HG03378 (cell line): ENCODE measurements around the gene SOS2.
"Not testable (repeated sequence)": the region's sequence is repeated elsewhere in the genome, so short reads cannot be mapped to it uniquely, and the experiment has no call there.

ENCODE experiments used
- ATAC-seq: cut with Tn5 transposase; IDR thresholded peaks from one replicate; pipeline ENCODE4 v1.9.1; 2021; ENCODE audit warnings: mild to moderate bottlenecking, moderate library complexity; ENCODE audit not compliant: unreplicated experiment

The SOS2 gene

DNA sequence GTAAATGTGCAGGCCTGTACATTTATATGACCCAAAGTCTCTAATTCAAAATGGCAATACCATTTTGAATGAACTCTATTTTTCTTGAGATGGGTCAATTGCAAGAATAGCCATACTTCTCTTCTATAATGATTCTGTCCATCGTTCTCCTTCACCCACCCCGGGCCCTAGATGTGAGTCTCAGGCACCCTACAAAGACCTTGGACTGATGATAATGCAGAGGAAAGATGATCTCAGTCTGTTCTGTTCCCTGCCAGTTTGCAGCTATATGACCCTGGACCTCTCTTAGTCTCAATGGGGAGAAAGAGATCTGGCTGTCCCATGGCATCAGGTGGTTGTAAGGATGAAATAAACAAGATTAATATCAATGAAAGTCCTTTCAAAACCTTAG is 145.1 kb downstream of the SOS2 start:
- no peak for ATAC-seq

- peak; percentile 51 for ATAC-seq
Measured at GRCh38 chr14:50085570-50086320, 145.6 kb downstream of the SOS2 start.

GRCh38 chr14:50084666-50085065 is 146.7 kb downstream of the SOS2 start:
- ATAC-seq, result no peak

GRCh38 chr14:50083467-50084337 is 147.7 kb downstream of the SOS2 start:
- ATAC-seq, result peak; percentile 38

GRCh38 chr14:50082784-50083466 is 148.5 kb downstream of the SOS2 start:
- ATAC-seq, result peak; percentile 66

DNA sequence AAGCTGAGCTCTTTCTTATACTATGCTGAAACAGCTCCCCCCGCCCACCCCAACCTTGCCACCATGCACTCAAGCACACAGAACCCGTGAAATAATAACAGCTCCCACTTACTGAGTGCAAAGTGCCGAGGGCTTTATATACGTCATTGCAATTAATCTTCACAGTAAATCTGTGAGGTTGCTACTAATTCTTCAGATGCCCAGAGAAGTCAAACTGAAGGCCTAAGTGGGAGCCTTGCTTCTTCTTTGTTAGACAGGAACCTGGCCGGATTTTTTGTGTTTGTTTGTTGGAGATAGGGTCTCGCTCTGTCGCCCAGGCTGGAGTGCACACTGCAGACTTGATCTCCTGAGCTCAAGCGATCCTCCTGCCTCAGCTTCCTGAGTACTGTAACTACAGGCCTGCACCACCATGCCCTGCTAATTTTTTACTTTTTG is 149.1 kb downstream of the SOS2 start:
- ATAC-seq, result no peak

GRCh38 chr14:50079103-50079502 is 152.3 kb downstream of the SOS2 start:
- not testable (repeated sequence) for ATAC-seq

- not testable (repeated sequence) for ATAC-seq
Measured at GRCh38 chr14:50073663-50074062, 157.7 kb downstream of the SOS2 start.

- no peak for ATAC-seq
Measured at GRCh38 chr14:50072395-50072794, 159.0 kb downstream of the SOS2 start.

- ATAC-seq, result no peak
Measured at GRCh38 chr14:50070840-50071548, 160.4 kb downstream of the SOS2 start.

GRCh38 chr14:50070230-50070629 is 161.1 kb downstream of the SOS2 start:
- ATAC-seq, result no peak

GRCh38 chr14:50069325-50069724 is 162.1 kb downstream of the SOS2 start:
- no peak for ATAC-seq

- ATAC-seq, result no peak
Measured at GRCh38 chr14:50068496-50068895, 162.9 kb downstream of the SOS2 start.

GRCh38 chr14:50067723-50068495 is 163.5 kb downstream of the SOS2 start:
- ATAC-seq, result no peak
